ENCODE results near the gene MFSD6. TPM values are rescaled to one million over a fixed set of nuclear protein-coding genes. Genes with fewer than 3 reads are reported as not detected.

Gene MFSD6
- polyA plus RNA-seq, 3 donors: 14.9 to 16.2 (median 15.6) TPM

DNA sequence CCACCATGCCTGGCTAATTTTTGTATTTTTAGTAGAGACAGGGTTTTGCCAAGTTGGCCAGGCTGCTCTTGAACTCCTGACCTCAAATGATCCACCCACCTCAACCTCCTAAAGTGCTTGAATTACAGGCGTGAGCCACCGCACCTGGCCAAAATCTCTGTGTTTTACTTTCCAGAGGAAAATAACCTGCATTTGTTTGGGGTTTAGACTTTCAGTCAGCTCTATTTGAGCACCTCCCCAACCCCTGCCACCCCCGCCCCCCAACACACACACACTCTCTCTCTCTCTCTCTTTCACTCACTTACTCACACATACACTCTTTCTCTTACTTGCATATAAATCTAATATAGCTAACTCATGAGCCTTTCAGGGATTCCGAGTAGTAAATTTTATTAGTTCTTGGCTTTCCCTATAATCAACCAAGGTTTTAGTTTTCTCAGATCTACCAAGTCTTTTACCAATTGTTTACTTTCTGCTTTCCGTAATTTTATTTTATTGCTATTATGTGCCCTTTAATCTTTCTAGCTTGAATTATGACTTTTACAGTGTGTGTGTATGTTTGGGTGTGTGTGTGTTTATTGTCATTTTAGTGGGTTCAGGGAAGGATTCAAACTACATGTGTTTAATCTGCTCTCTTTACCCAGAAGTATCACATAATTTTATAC is 24.5 kb downstream of the MFSD6 start:
- DNase-seq (ENCODE audit: low read depth in 3 of 3, low spot score in 2 of 3): no peak

- no peak for DNase-seq (ENCODE audit: low read depth in 3 of 3, low spot score in 2 of 3)
Observed at GRCh38 chr2:190435031-190435670, 27.0 kb downstream of the MFSD6 start.

DNA sequence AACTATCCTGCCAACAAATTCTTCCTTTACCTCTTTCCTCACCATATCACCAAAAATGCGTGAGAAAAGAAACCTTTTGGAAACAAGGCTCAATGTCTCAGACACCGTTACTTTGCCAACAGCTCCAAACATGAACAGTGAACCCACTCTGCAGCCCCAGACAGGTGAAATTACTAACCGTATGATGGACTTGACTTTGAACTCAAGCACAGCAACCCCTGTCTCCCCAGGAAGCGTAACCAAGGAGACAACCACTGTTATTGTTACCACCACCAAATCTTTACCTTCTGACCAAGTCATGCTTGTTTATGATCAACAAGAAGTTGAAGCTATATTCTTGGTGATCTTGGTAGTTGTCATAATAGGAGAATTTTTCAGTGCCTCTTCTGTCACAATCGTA is 28.4 kb downstream of the MFSD6 start:
- no peak for DNase-seq (ENCODE audit: low read depth in 3 of 3, low spot score in 2 of 3)

DNA sequence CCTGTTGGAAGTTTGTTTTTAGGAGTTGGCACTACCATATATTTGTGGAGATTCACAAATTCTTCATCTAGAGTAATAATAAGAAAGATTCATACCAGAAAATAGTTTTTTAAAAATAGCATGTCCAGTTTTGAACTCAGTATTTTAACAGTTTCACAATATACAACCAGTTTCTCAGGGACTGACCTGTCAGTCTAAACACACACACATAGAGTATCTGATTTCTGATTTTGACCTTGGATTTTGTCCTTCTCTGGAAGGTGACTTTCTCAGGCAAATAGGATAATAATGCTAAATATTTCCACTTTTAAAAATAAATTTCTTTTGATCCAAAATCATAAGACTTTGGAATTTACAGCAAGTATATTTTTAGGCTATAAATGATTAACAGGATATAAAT is 32.0 kb downstream of the MFSD6 start:
- no peak for DNase-seq (ENCODE audit: low read depth in 3 of 3, low spot score in 2 of 3)

GRCh38 chr2:190441564-190441963 is 33.4 kb downstream of the MFSD6 start:
- DNase-seq (ENCODE audit: low read depth in 3 of 3, low spot score in 2 of 3): no peak

DNA sequence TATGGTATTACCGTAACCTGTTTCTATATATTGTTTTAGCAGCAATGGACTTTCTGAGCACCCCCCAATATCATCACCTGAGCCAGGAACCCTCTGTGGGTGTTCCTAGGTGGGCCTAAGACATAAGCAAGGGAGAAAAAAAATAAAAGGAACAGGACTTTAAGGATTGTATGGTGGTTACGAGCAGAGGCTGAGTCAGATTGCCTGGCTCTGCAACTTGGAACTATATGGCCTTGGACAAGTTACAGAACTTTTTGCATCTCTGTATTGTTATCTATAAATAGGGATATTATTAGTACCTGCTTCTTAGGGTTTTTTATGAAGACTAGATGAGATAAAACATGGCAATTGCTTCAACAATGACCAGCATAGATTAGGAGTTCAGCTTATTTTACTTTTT is 34.9 kb downstream of the MFSD6 start:
- no peak for DNase-seq (ENCODE audit: low read depth in 3 of 3, low spot score in 2 of 3)

- DNase-seq (ENCODE audit: low read depth in 3 of 3, low spot score in 2 of 3): no peak
Observed at GRCh38 chr2:190443778-190444481, 35.8 kb downstream of the MFSD6 start.

GRCh38 chr2:190444976-190445375 is 36.8 kb downstream of the MFSD6 start:
- DNase-seq (ENCODE audit: low read depth in 3 of 3, low spot score in 2 of 3): no peak

DNA sequence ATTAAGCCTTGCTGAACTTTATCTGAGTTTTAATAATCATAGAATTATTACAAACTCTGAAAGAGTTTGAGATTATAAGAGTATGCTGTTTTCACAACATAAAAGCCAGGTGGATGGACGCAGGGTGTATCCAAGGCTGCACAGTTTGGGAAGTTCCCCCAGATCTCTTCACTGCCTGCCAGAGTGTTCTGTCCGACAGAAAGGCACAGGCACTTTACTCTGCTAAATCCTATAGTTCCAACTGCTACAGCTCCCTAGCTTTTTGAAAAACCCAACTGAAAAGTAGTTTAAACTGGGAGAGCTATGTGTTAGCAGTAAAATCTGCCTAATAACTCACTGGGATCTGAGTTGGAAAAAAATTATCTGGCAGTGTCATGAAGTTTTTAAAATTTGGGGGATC is 38.0 kb downstream of the MFSD6 start:
- no peak for DNase-seq (ENCODE audit: low read depth in 3 of 3, low spot score in 2 of 3)

DNA sequence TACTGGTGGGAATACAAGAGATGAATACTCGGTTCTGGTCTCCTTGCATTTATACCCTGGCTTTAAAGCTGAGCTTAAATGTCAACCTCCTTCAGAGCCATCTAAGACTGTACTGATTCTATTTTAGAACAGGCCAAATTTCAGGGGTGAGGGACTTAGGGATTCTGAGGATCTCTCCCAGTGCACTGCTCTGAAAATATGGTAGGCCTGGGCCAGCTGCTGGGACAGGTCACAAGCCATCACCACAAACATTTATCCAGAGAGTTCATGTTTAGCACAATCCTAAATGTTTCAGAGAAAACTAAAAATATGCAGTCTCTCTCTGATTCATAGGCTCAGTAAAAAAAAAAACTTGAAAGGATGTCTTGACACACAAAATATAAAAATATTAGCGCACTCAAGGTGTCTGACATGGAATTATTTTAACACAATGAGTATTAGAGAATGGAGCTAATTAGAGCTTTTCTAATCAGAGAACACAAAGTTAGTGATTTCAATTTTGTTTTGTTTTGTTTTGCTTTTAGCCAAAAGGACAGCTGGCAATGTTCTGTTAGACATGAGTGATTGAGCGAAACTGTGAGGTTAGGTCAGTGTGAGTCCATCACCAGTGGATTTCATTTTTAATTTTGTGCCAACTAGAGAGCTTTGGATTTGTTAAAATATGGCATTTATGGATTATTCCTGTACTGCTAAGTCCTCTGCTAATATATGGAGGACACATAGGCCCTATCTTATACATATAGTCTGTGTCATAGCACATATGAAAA is 38.8 kb downstream of the MFSD6 start:
- no peak for DNase-seq (ENCODE audit: low read depth in 3 of 3, low spot score in 2 of 3)

DNA sequence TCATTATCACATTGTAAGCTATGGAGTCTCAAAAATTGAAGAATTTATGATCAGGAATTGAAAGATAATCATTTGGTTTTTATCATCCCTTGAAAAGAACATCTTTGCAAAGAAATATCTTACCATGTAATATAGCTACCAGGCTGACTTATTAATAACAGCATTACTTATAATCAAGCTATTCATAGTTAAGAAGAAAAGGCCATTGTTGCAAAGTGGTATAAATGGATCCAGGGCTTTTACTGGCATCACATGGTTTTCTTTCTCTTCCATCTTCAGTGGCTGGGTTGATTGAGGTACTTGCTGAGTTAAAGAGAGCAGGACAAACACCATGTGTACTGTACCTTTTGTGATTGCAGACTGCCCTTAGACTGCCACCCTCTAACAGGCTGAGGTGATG is 39.6 kb downstream of the MFSD6 start:
- no peak for DNase-seq (ENCODE audit: low read depth in 3 of 3, low spot score in 2 of 3)

GRCh38 chr2:190449925-190450324 is 41.8 kb downstream of the MFSD6 start:
- no peak for DNase-seq (ENCODE audit: low read depth in 3 of 3, low spot score in 2 of 3)

DNA sequence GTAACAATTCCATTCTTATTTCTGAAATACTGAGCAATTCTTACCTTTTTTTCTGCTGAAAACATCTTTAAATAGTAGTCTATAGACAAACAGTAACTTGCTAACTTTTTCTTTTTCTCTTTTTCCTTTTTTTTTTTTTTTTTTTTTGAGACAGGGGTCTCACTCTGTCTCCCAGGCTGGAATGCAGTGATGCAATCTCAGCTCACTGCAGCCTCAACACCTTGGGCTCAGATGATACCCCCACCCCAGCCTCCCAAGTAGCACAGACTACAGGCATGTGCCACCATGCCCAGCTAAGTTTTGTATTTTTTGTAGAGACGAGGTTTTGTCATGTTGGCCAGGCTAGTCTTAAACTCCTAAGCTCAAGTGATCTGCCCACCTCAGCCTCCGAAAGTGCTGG is 42.2 kb downstream of the MFSD6 start:
- DNase-seq (ENCODE audit: low read depth in 3 of 3, low spot score in 2 of 3): no peak

DNA sequence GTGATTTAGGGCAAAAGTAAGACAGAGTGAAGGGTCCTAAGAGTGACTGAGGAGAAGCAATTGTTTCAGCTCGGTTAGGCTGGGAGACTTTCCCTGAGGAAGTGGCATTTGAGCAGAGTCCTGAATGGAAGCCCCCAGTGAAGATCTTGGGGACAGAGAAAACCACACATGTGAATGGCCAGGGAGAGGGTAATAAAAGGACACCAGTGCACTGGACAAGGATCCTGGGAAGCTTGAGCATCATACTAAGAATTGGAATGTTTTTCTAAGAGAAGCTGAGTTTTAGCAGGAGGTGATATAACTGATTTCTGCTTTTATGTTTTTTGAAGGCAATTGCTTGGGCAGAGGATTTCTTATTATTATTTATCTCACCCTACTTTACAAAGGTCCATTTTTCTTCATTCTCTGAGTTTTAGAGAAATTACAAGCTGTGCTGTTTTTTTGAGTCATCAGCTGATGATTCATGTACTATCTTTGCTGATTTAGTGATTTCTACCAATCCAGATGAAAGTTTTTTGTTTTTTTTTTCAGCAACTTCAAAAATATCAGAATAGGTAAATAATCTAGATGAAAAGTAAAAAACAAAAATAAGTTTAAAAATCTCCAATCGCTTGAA is 43.5 kb downstream of the MFSD6 start:
- no peak for DNase-seq (ENCODE audit: low read depth in 3 of 3, low spot score in 2 of 3)

DNA sequence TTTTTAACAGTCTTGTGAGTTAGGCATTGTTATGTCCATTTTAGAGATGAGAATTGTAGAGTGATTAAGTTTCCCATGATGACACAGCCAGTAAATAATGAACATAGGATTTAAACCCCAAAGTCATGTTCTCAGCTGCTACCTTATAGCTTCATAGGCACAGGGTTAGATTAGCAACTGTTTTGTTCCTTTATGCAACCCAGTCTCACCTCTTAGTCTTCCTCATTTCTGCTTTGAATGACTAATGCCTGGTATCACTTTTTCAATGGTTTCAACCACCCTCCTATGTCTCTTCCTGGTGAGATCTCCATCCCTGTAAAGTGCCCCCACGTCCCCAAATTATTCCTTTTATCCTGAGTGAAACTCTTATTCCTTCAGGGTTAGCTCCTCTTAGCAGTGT is 44.3 kb downstream of the MFSD6 start:
- DNase-seq (ENCODE audit: low read depth in 3 of 3, low spot score in 2 of 3): no peak

DNA sequence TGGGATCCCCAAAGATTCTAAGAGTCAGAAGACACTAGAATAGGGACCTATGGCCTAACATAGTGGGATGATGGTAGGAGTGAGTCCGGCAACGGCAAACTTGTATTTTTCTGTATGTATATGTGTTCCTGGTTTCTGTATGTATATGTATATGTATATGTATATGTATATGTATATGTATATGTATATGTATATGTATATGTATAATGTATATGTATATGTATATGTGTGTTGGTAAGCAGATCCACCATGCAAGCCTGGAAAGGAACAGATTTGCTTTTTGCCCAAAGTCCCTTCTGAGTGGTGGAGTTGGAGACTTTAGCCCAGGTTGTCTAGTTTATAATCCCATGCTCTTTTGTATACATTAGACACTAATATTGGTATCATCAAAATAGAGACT is 46.6 kb downstream of the MFSD6 start:
- DNase-seq (ENCODE audit: low read depth in 3 of 3, low spot score in 2 of 3): no peak

GRCh38 chr2:190455358-190456095 is 47.4 kb downstream of the MFSD6 start:
- DNase-seq (ENCODE audit: low read depth in 3 of 3, low spot score in 2 of 3): no peak

DNA sequence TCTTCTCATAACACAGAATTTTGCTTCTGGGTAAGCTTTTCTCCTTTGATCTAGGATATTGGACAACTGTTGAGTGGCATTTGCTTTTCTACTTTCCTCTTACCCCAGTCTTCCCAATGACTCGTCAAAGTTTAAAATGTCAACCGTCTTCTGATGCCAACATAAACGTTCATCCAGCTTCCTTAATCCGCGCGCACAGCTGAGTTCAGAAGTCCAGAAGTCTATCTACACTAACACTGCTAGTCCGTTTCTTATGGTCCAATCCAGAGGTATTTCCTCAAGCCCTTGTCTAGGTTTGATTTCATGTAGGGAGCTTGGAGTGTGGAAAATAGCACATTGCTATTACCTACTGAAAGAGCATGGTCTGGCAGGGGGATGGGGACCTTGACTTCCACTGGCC is 48.7 kb downstream of the MFSD6 start:
- no peak for DNase-seq (ENCODE audit: low read depth in 3 of 3, low spot score in 2 of 3)

GRCh38 chr2:190457256-190457655 is 49.1 kb downstream of the MFSD6 start:
- DNase-seq (ENCODE audit: low read depth in 3 of 3, low spot score in 2 of 3): no peak

All from right renal cortex interstitium (tissue), 3 donors.